COLO829 (cell line): Measurements from ENCODE around the gene TIE1.

Experiments used
- DNase-seq: peaks from one replicate; pipeline ENCODE4 v3.0.0; 2012; ENCODE audit warnings: low spot score

Gene TIE1

GRCh38 chr1:43338001-43338400, 37.2 kb downstream of the TIE1 start:
- DNase-seq = no peak

- no peak for DNase-seq
Measured at GRCh38 chr1:43339584-43340232, 38.9 kb downstream of the TIE1 start.

GRCh38 chr1:43340559-43340958, 39.8 kb downstream of the TIE1 start:
- peak; percentile 21 for DNase-seq

- no peak for DNase-seq
Measured at GRCh38 chr1:43344267-43344850, 43.6 kb downstream of the TIE1 start.

- DNase-seq = no peak
Measured at GRCh38 chr1:43345120-43345519, 44.3 kb downstream of the TIE1 start.

GRCh38 chr1:43346636-43347035, 45.9 kb downstream of the TIE1 start:
- no peak for DNase-seq

GRCh38 chr1:43348343-43348808, 47.6 kb downstream of the TIE1 start:
- DNase-seq = no peak

- DNase-seq = peak; percentile 68
Measured at GRCh38 chr1:43348809-43349593, 48.2 kb downstream of the TIE1 start.

- DNase-seq = peak; percentile 70
Measured at GRCh38 chr1:43349594-43350306, 49.0 kb downstream of the TIE1 start.

GRCh38 chr1:43350976-43351375, 50.2 kb downstream of the TIE1 start:
- DNase-seq = no peak

GRCh38 chr1:43351421-43352350, 50.9 kb downstream of the TIE1 start:
- no peak for DNase-seq

GRCh38 chr1:43352351-43352705, 51.5 kb downstream of the TIE1 start:
- no peak for DNase-seq

GRCh38 chr1:43352881-43353280, 52.1 kb downstream of the TIE1 start:
- no peak for DNase-seq

GRCh38 chr1:43354471-43354870, 53.7 kb downstream of the TIE1 start:
- DNase-seq = no peak

- DNase-seq = no peak
Measured at GRCh38 chr1:43354936-43355335, 54.2 kb downstream of the TIE1 start.

- no peak for DNase-seq
Measured at GRCh38 chr1:43357251-43357650, 56.5 kb downstream of the TIE1 start.

GRCh38 chr1:43358121-43358745, 57.5 kb downstream of the TIE1 start:
- peak; percentile 61 for DNase-seq

- DNase-seq = peak; percentile 91
Measured at GRCh38 chr1:43358746-43359693, 58.2 kb downstream of the TIE1 start, which contains the start of gene CDC20. TSS of gene CDC20 (plus strand) at chr1:43358981. CDS start at chr1:43359216, 235 bp downstream.

- no peak for DNase-seq
Measured at GRCh38 chr1:43359696-43360095, 58.9 kb downstream of the TIE1 start.

- DNase-seq = no peak
Measured at GRCh38 chr1:43360616-43361015, 59.8 kb downstream of the TIE1 start.
